Ovary (tissue), 9 donors: ENCODE data around the gene ANKRD22. TPM values are rescaled to one million over a fixed set of nuclear protein-coding genes. Genes with fewer than 3 reads are reported as not detected.

ENCODE experiments used
- DNase-seq, 5 donors: peaks; one replicate each; pipeline ENCODE4 v3.0.0-alpha.2; 2019 to 2020
- H3K27ac ChIP-seq, 2 donors: fragments of 200-600 bp; one replicate each; pipeline versions ENCODE4 v1.5.1 to v1.8.0; 2019 to 2022
- H3K27me3 ChIP-seq: fragments of 200-600 bp; one replicate; pipeline ENCODE4 v1.8.0; 2022
- H3K36me3 ChIP-seq: fragments of 200-600 bp; sonication (generic); one replicate; pipeline ENCODE4 v1.5.1; 2019
- H3K4me1 ChIP-seq: one replicate; pipeline ENCODE4 v1.8.1; 2013; ENCODE audit warnings: mild to moderate bottlenecking, moderate library complexity; ENCODE audit not compliant: insufficient read depth
- H3K4me3 ChIP-seq: fragments of 200-600 bp; sonication (generic); one replicate; pipeline ENCODE4 v1.5.1; 2017
- H3K9me3 ChIP-seq, 2 donors: fragments of 200-600 bp in 1 of 2; sonication (generic) in 1 of 2; one replicate each; pipeline versions ENCODE4 v1.5.1 to v1.8.1; 2013 to 2019; ENCODE audit warnings: mild to moderate bottlenecking in 1 of 2, moderate library complexity in 1 of 2
- CTCF ChIP-seq, 3 donors: fragments of 450-650 bp in 2 of 3; fragments of 200-600 bp in 1 of 3; IDR thresholded peaks; one replicate each; pipeline versions ENCODE4 v1.5.1 to v1.8.0; 2016 to 2022; ENCODE audit warnings: antibody characterized with exemption in 3 of 3, mild to moderate bottlenecking in 1 of 3
- EP300 ChIP-seq: sonication (generic); formaldehyde crosslinking; IDR thresholded peaks from one replicate; pipeline ENCODE4 v1.6.1; 2017; ENCODE audit warnings: antibody characterized with exemption
- POLR2A ChIP-seq: fragments of 450-650 bp; IDR thresholded peaks from one replicate; pipeline ENCODE4 v1.6.1; 2017; ENCODE audit warnings: antibody characterized with exemption, mild to moderate bottlenecking, moderate library complexity
- WGBS, 3 donors: extraction: QIAGEN DNeasy Blood & Tissue Kit in 1 of 3; methylation state at CpG; one replicate each; pipeline versions ENCODE4 v1.1.5 to v1.1.7; 2013 to 2017; 5-methylcytosine and 5-hydroxymethylcytosine counted together
- intact Hi-C, 4 donors: fragments of 100-400 bp; cut with DNase I; formaldehyde crosslinking; loops; one replicate each; pipeline versions ENCODE4 v1.11.0 to v1.15.1; 2022 to 2023
- polyA plus RNA-seq, 2 donors: library from polyadenylated mRNA; stranded (reverse); fragments of 200-250 nt in 1 of 2; fragments of 350-450 nt in 1 of 2; fragmentation: Illumina TruSeq in 1 of 2; extraction: RNeasy Lipid Tissue Mini Kit (QIAGEN cat#74804) in 1 of 2; gene quantifications; one replicate each; pipeline ENCODE4 v1.2.3, GENCODE V29; 2013 to 2014
- total RNA-seq, 7 donors: library from RNA; depleted of rRNA in 2 of 7; stranded (reverse); fragments of >200 nt in 2 of 7; fragmentation: NEBNext Ultra II Directional in 3 of 7; extraction: Animal tissue kit (Norgen Biotek cat#: 25700) in 3 of 7; gene quantifications; one replicate each; pipeline versions ENCODE4 v1.1.0 to v1.2.4, GENCODE V29; 2016 to 2023
- donor health status: DM: no; HTN: no; CAD: no; lungs with moderate emphysema.
- donor health status: DM: no; HTN: no; CAD: no.
- donor health status: Bipolar disorder and iron deficiency.
- donor health status: DM: yes; HTN: yes; CAD: no.
- donor health status: DM: no; HTN: no; CAD: no.
- donor health status: DM: yes; HTN: yes; CAD: no.

ANKRD22 gene
- total and polyA plus RNA-seq, 9 donors: 0.42 to 0.63 TPM; not detected in 7

DNA sequence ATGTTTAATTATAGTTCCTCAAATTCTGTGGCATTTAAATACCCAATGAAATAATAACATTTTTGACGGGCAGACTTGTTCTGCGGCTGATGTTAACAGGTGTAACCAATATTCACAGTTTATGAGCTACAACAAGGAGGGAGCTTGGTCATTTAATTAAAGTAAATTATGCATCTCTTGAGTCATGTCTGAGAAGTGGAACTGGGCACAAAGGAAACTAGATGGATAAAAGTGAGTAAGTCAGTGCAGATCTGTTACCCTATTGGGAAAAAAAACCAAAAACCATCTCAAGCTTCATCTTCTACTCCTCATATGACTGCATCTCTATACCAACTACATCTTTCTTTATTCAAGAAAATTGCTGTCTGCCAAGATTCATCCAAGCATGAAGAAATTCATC is 24.0 kb downstream of the ANKRD22 start:
- H3K4me3 ChIP-seq: no peak overlapping the region
- no peaks in the 10 kb centered on the region for H3K36me3 ChIP-seq
- H3K27me3 ChIP-seq: no peaks in the 10 kb centered on the region
- DNase-seq: no peak
- no peaks in the 10 kb centered on the region for H3K9me3 ChIP-seq
- TF ChIP-seq EP300 (no peak), CTCF (IDR thresholded peaks at IDR 0.05) (no peak), POLR2A (no peak)
- intact Hi-C loops: no loop called here
- no peak overlapping the region for H3K27ac ChIP-seq
- H3K4me1 ChIP-seq: no peaks in the 10 kb centered on the region
- WGBS, 3 donors: 93 to 97% (median 94%) methylated on average over 2 of the region's 2 CpGs

DNA sequence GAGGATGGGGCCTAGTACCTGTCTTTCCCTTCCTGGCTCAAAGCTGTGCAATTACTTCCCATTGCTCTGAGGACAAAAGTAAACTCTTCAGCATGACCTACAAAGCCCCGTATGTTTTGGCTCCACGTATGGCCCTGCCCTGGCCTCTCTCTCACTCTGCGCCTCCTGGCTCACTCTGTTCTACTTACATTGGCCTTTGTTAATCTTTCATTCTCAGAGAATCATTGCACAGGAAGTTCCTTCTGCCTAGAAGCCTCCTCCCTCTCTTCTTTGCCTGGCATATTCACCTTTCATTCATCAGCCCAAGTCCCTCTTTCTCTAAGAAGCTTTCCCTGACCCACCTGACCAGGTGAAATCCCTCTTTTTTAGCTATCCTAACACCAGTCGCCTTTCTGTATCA is 25.3 kb downstream of the ANKRD22 start:
- TF ChIP-seq EP300 (no peak), POLR2A (no peak), CTCF (IDR thresholded peaks at IDR 0.05) (no peak)
- WGBS, 3 donors: 77 to 81% (median 79%) methylated on average over 4 of the region's 4 CpGs
- intact Hi-C loops: no loop called here
- no peaks in the 10 kb centered on the region for H3K36me3 ChIP-seq
- H3K4me3 ChIP-seq: no peak overlapping the region
- no peaks in the 10 kb centered on the region for H3K27me3 ChIP-seq
- H3K4me1 ChIP-seq: no peaks in the 10 kb centered on the region
- DNase-seq: no peak
- no peaks in the 10 kb centered on the region for H3K9me3 ChIP-seq
- H3K27ac ChIP-seq: no peak overlapping the region

DNA sequence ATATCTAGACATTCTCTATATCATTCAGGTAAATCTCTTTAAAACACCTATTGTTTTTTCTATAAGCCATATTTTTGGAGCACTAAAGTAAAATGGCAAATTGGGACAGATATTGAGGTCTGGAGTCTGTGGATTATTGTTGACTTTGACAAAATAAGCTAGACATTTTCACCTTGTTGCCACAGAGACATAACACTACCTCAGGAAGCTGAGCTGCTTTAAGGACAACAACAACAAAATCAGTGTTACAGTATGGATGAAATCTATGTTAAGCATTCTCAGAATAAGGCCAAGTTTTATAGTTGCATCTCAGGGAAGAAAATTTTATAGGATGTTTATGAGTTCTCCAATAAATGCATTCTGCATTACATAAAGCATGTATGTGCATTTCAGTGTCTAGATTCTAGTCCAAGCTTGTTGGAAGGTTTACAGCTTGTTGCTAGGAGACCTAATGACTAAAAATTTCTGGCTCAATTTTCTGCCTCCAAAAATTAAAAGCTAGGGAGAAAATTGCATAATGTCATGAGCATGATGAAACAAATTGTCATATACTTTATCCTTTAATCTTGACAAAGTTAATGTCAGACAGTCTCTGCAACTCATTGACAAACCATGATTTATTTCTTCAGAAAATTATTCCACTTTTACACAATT is 30.8 kb downstream of the ANKRD22 start:
- TF ChIP-seq POLR2A (no peak), EP300 (no peak), CTCF (IDR thresholded peaks at IDR 0.05) (no peak)
- intact Hi-C loops: no loop called here
- H3K4me1 ChIP-seq: no peaks in the 10 kb centered on the region
- no peak overlapping the region for H3K4me3 ChIP-seq
- no peaks in the 10 kb centered on the region for H3K36me3 ChIP-seq
- no peak overlapping the region for H3K27ac ChIP-seq
- no peaks in the 10 kb centered on the region for H3K9me3 ChIP-seq
- no peaks in the 10 kb centered on the region for H3K27me3 ChIP-seq
- no peak for DNase-seq

- H3K4me1 ChIP-seq: no peaks in the 10 kb centered on the region
- intact Hi-C loops: no loop called here
- no peaks in the 10 kb centered on the region for H3K9me3 ChIP-seq
- H3K4me3 ChIP-seq: no peak overlapping the region
- no peaks in the 10 kb centered on the region for H3K36me3 ChIP-seq
- DNase-seq: no peak
- 75 to 91% (median 91%) methylated on average over 3 of the region's 3 CpGs for WGBS, 3 donors
- TF ChIP-seq CTCF (IDR thresholded peaks at IDR 0.05) (no peak), POLR2A (no peak), EP300 (no peak)
- H3K27me3 ChIP-seq: no peaks in the 10 kb centered on the region
- H3K27ac ChIP-seq: no peak overlapping the region
Measured at GRCh38 chr10:88819290-88819689, 32.4 kb downstream of the ANKRD22 start.
